GM23338 (cell line): ENCODE results near the gene TNS3. TPM values are rescaled to one million over a fixed set of nuclear protein-coding genes. Genes with fewer than 3 reads are reported as not detected.

Source experiments
- ATAC-seq: fragments of 200-7000 bp; cut with Tn5 transposase; 3 replicates; pipeline ENCODE4 v1.9.1; 2020
- DNase-seq: peaks from one replicate; pipeline ENCODE4 v3.0.0-alpha.2; 2015; ENCODE audit warnings: low spot score
- H2AFZ ChIP-seq: fragments of 200-600 bp; sonication (generic); 2 replicates; pipeline ENCODE4 v1.8.0; 2016; ENCODE audit warnings: antibody characterized with exemption, mild to moderate bottlenecking, moderate library complexity
- H3F3A ChIP-seq: fragments of 200-600 bp; sonication (generic); replicated peaks from 2 replicates; pipeline ENCODE4 v1.8.0; 2017; ENCODE audit warnings: antibody characterized with exemption, mixed run types, low read depth
- H3K27ac ChIP-seq: fragments of 200-600 bp; sonication (generic); 2 replicates; pipeline ENCODE4 v1.6.1; 2016; ENCODE audit warnings: low read depth
- H3K27me3 ChIP-seq: fragments of 200-600 bp; sonication (generic); 2 replicates; pipeline ENCODE4 v1.8.0; 2016; ENCODE audit warnings: mild to moderate bottlenecking, mixed run types, moderate library complexity; ENCODE audit not compliant: insufficient read depth
- H3K36me3 ChIP-seq: fragments of 200-600 bp; sonication (generic); 2 replicates; pipeline ENCODE4 v1.8.0; 2016; ENCODE audit warnings: mild to moderate bottlenecking; ENCODE audit not compliant: insufficient read depth
- H3K4me1 ChIP-seq: fragments of 200-600 bp; sonication (generic); 2 replicates; pipeline ENCODE4 v1.8.0; 2016; ENCODE audit warnings: mild to moderate bottlenecking, moderate library complexity; ENCODE audit not compliant: insufficient read depth
- H3K4me2 ChIP-seq: fragments of 200-600 bp; sonication (generic); 2 replicates; pipeline ENCODE4 v1.7.1; 2017; ENCODE audit warnings: mixed run types
- H3K4me3 ChIP-seq: fragments of 200-600 bp; sonication (generic); 2 replicates; pipeline ENCODE4 v1.6.1; 2016; ENCODE audit warnings: mixed run types
- H3K79me2 ChIP-seq: fragments of 200-600 bp; sonication (generic); replicated peaks from 2 replicates; pipeline ENCODE4 v1.8.0; 2017; ENCODE audit warnings: mild to moderate bottlenecking; ENCODE audit not compliant: insufficient read depth
- H3K9me2 ChIP-seq: fragments of 200-600 bp; sonication (generic); 2 replicates; pipeline ENCODE4 v1.8.0; 2017; ENCODE audit not compliant: insufficient read depth
- H4K20me1 ChIP-seq: fragments of 200-600 bp; sonication (generic); replicated peaks from 2 replicates; pipeline ENCODE4 v1.8.0; 2017; ENCODE audit warnings: mild to moderate bottlenecking; ENCODE audit not compliant: insufficient read depth
- H3K27ac Mint-ChIP-seq: 2 replicates; pipeline ENCODE4 v1.8.0; 2020; ENCODE audit warnings: inconsistent platforms, mild to moderate bottlenecking, moderate library complexity, mixed read lengths
- H3K27me3 Mint-ChIP-seq: 3 replicates; pipeline ENCODE4 v1.8.0; 2022; ENCODE audit warnings: low read depth, mild to moderate bottlenecking, moderate library complexity, mixed read lengths, inconsistent platforms; ENCODE audit not compliant: insufficient read depth, poor library complexity
- H3K36me3 Mint-ChIP-seq: 3 replicates; pipeline ENCODE4 v1.8.0; 2021; ENCODE audit warnings: low read depth, mild to moderate bottlenecking, inconsistent platforms, moderate library complexity, mixed read lengths
- H3K4me1 Mint-ChIP-seq: 3 replicates; pipeline ENCODE4 v1.8.0; 2020; ENCODE audit warnings: mild to moderate bottlenecking, inconsistent platforms, mixed read lengths
- H3K4me3 Mint-ChIP-seq: 3 replicates; pipeline ENCODE4 v1.8.0; 2021; ENCODE audit warnings: moderate library complexity, mild to moderate bottlenecking, inconsistent platforms, mixed read lengths
- H3K9me3 Mint-ChIP-seq: 3 replicates; pipeline ENCODE4 v1.8.0; 2020; ENCODE audit warnings: moderate library complexity, mild to moderate bottlenecking, inconsistent platforms, mixed read lengths
- CREB1 ChIP-seq: fragments of 250-450 bp; sonication (Bioruptor Pico); IDR thresholded peaks from 2 replicates; pipeline ENCODE4 v1.5.0; 2020; ENCODE audit warnings: low read depth, mild to moderate bottlenecking, moderate library complexity
- CTCF ChIP-seq, 2 experiments: fragments of 200-600 bp in 1 of 2; sonication (generic) in 1 of 2; conservative IDR thresholded peaks; 2 replicates each; pipeline versions ENCODE4 v1.5.1 to v1.6.1; 2016 to 2017; ENCODE audit warnings: antibody characterized with exemption in 2 of 2, low read depth in 2 of 2, mild to moderate bottlenecking in 2 of 2, moderate library complexity in 1 of 2
- ETS1 ChIP-seq: IDR thresholded peaks from 2 replicates; pipeline ENCODE4 v1.6.1; 2016; ENCODE audit warnings: antibody characterized with exemption
- EZH2 ChIP-seq: fragments of 200-600 bp; sonication (generic); IDR thresholded peaks from one replicate; pipeline ENCODE4 v1.8.0; 2017; ENCODE audit warnings: antibody characterized with exemption, mild to moderate bottlenecking, low read depth; ENCODE audit not compliant: unreplicated experiment
- EZH2phosphoT487 ChIP-seq: fragments of 200-600 bp; sonication (generic); IDR thresholded peaks from one replicate; pipeline ENCODE4 v1.8.1; 2018; ENCODE audit warnings: antibody characterized with exemption; ENCODE audit not compliant: unreplicated experiment
- JUNB ChIP-seq: IDR thresholded peaks from one replicate; pipeline ENCODE4 v1.6.1; 2016; ENCODE audit warnings: antibody characterized with exemption; ENCODE audit not compliant: unreplicated experiment
- NANOG ChIP-seq: IDR thresholded peaks from 2 replicates; pipeline ENCODE4 v1.6.1; 2016; ENCODE audit warnings: antibody characterized with exemption, borderline replicate concordance
- POLR2AphosphoS5 ChIP-seq: IDR thresholded peaks from 2 replicates; pipeline ENCODE4 v1.6.1; 2016; ENCODE audit warnings: antibody characterized with exemption, low read depth
- REST ChIP-seq: IDR thresholded peaks from one replicate; pipeline ENCODE4 v1.6.1; 2018; ENCODE audit warnings: antibody characterized with exemption; ENCODE audit not compliant: unreplicated experiment
- STAT1 ChIP-seq: IDR thresholded peaks from one replicate; pipeline ENCODE4 v1.6.1; 2016; ENCODE audit warnings: antibody characterized with exemption; ENCODE audit not compliant: unreplicated experiment
- ZNF114 ChIP-seq: fragments of 250-450 bp; sonication (Bioruptor Pico); IDR thresholded peaks from 2 replicates; pipeline ENCODE4 v1.5.0; 2020; ENCODE audit warnings: mild to moderate bottlenecking, moderate library complexity
- ZNF331 ChIP-seq: fragments of 250-450 bp; sonication (Bioruptor Pico); IDR thresholded peaks from 2 replicates; pipeline ENCODE4 v1.5.0; 2020; ENCODE audit warnings: low read depth, mild to moderate bottlenecking, moderate library complexity
- ZNF462 ChIP-seq: fragments of 250-450 bp; sonication (Bioruptor Pico); IDR thresholded peaks from 2 replicates; pipeline ENCODE4 v1.5.0; 2020; ENCODE audit warnings: mild to moderate bottlenecking, moderate library complexity
- polyA plus RNA-seq: library from polyadenylated mRNA; unstranded; fragments of >200 nt; fragmentation: Nextera tagmentation; extraction: Ambion mirVana; gene quantifications from 2 replicates; pipeline ENCODE4 v1.2.1, GENCODE V29; 2016
- total RNA-seq: library from RNA; depleted of rRNA; stranded (reverse); fragments of >200 nt; shearing (Covaris generic); gene quantifications from 2 replicates; pipeline ENCODE4 v1.2.3, GENCODE V29; 2014

TNS3 gene
- total and polyA plus RNA-seq, 2 experiments from 2014 or later, result 6.2 to 28.7 TPM

GRCh38 chr7:47391726-47392125 lies 190.2 kb downstream of the TNS3 start:
- H3K4me3 ChIP-seq, result no peak overlapping the region
- Mint-ChIP-seq H3K36me3 (peaks cover 9% of the 10 kb centered on the region; the same call in 2 of the 3 replicates), H3K27ac (no peak overlapping the region), H3K4me1 (no peaks in the 10 kb centered on the region), H3K9me3 (no peaks in the 10 kb centered on the region; the same call in 2 of the 3 replicates), H3K4me3 (no peak overlapping the region), H3K27me3 (peaks cover 1% of the 10 kb centered on the region)
- no peak overlapping the region for H3K27ac ChIP-seq
- TF ChIP-seq NANOG, result no peak
- TF ChIP-seq ZNF114 (CRISPR knock-in tag), result no peak
- TF ChIP-seq CREB1 (CRISPR knock-in tag), result no peak
- no peak for TF ChIP-seq ETS1
- no peak for TF ChIP-seq ZNF331 (CRISPR knock-in tag)
- no peak for TF ChIP-seq CTCF (conservative IDR thresholded peaks at IDR 0.05; ENCODE audit: low read depth in 2 of 2)
- no peak for TF ChIP-seq JUNB
- TF ChIP-seq POLR2AphosphoS5, result no peak
- TF ChIP-seq EZH2, result no peak
- TF ChIP-seq REST, result no peak
- no peak for TF ChIP-seq STAT1
- no peak for TF ChIP-seq ZNF462
- TF ChIP-seq EZH2phosphoT487, result no peak
- H3K27me3 ChIP-seq, result no peaks in the 10 kb centered on the region
- 0 out of 2 replicates have a peak, but pooled peaks cover 3% of the 10 kb centered on the region for H4K20me1 ChIP-seq
- ATAC-seq (no peak), DNase-seq (no peak)
- H3K79me2 ChIP-seq, result no peaks in the 10 kb centered on the region
- no peak overlapping the region for H3K4me2 ChIP-seq
- no peak overlapping the region for H2AFZ ChIP-seq
- H3F3A ChIP-seq, result no peaks in the 10 kb centered on the region
- no peaks in the 10 kb centered on the region for H3K4me1 ChIP-seq
- no peaks in the 10 kb centered on the region for H3K36me3 ChIP-seq
- H3K9me2 ChIP-seq, result no peaks in the 10 kb centered on the region
